Renal cortex interstitium (tissue), 11 donors: ENCODE data around the gene TOX2. TPM values are rescaled to one million over a fixed set of nuclear protein-coding genes. Genes with fewer than 3 reads are reported as not detected.

Experiments used
- DNase-seq, 11 donors: peaks; one replicate each; pipeline ENCODE4 v3.0.0-alpha.2; 2013; ENCODE audit warnings: low read depth in 9 of 11, low spot score in 4 of 11; ENCODE audit errors: extremely low read depth in 1 of 11
- polyA plus RNA-seq, 3 donors: library from polyadenylated mRNA; unstranded; fragments of 120-200 nt; gene quantifications; one replicate each; pipeline ENCODE4 v1.2.1, GENCODE V29; 2013; ENCODE audit not compliant: insufficient read length in 3 of 3

TOX2 gene
- polyA plus RNA-seq, 3 donors, result 2.7 to 4.7 (median 4.2) TPM

GRCh38 chr20:43949248-43949647 is 34.6 kb downstream of the TOX2 start:
- no peak for DNase-seq

GRCh38 chr20:43949741-43950618 is 35.3 kb downstream of the TOX2 start:
- DNase-seq, result no peak

GRCh38 chr20:43953919-43954592 is 39.4 kb downstream of the TOX2 start:
- no peak for DNase-seq

GRCh38 chr20:43954704-43955061 is 40.0 kb downstream of the TOX2 start:
- no peak for DNase-seq

- DNase-seq, result no peak
Observed at GRCh38 chr20:43955062-43955749, 40.6 kb downstream of the TOX2 start.

GRCh38 chr20:43955750-43956191 is 41.1 kb downstream of the TOX2 start:
- no peak for DNase-seq

GRCh38 chr20:43957392-43957791 is 42.7 kb downstream of the TOX2 start:
- no peak for DNase-seq

- no peak for DNase-seq
Observed at GRCh38 chr20:43958626-43959025, 44.0 kb downstream of the TOX2 start.

GRCh38 chr20:43959079-43959919 is 44.6 kb downstream of the TOX2 start:
- no peak for DNase-seq

GRCh38 chr20:43959920-43960227 is 45.2 kb downstream of the TOX2 start:
- DNase-seq, result no peak

GRCh38 chr20:43960231-43960630 is 45.6 kb downstream of the TOX2 start:
- no peak for DNase-seq

- no peak for DNase-seq
Observed at GRCh38 chr20:43961116-43961515, 46.5 kb downstream of the TOX2 start.

GRCh38 chr20:43961541-43962471 is 47.2 kb downstream of the TOX2 start:
- DNase-seq, result peak in 1 of 11 donors; percentile 14

- no peak for DNase-seq
Observed at GRCh38 chr20:43962530-43962929, 47.9 kb downstream of the TOX2 start.

- DNase-seq, result no peak
Observed at GRCh38 chr20:43963233-43963632, 48.6 kb downstream of the TOX2 start.

- DNase-seq, result no peak
Observed at GRCh38 chr20:43963872-43964791, 49.5 kb downstream of the TOX2 start.

- DNase-seq, result no peak
Observed at GRCh38 chr20:43968341-43969000, 53.8 kb downstream of the TOX2 start.
